HCT116 (cell line): ENCODE data around the gene SNRPA1. TPM values are rescaled to one million over a fixed set of nuclear protein-coding genes. Genes with fewer than 3 reads are reported as not detected.
A peak's percentile ranks its signal among the peaks of the same experiment; 100 is the strongest.

Experiments
- ATAC-seq: fragments of 200-7000 bp; cut with Tn5 transposase; 2 replicates; pipeline ENCODE4 v1.9.1; 2020; ENCODE audit warnings: mild to moderate bottlenecking, moderate library complexity
- BruUV-seq: library from RNA; stranded (reverse); fragments of 400-500 nt; replicated peaks from 2 replicates; lab custom pipeline; 2021; lab: Mats Ljungman, UMichigan
- CTCF ChIA-PET: fragments of 300-600 bp; sonication (Branson Sonifier 250); formaldehyde crosslinking; loops from one replicate; lab custom pipeline; 2021; ENCODE audit warnings: antibody characterized with exemption; lab: Charles Lee
- POLR2A ChIA-PET: fragments of 300-600, 350-600 bp; sonication (Branson Sonifier 250); formaldehyde crosslinking; loops from one replicate; lab custom pipeline; 2021; ENCODE audit warnings: antibody characterized with exemption; lab: Charles Lee
- RAD21 ChIA-PET, 2 experiments: fragments of 300-600 bp; sonication (Branson Sonifier 250); formaldehyde crosslinking; loops; one replicate each; lab custom pipeline; 2023; ENCODE audit warnings: low total read pairs in 2 of 2; ENCODE audit not compliant: uncharacterized antibody in 2 of 2, unreplicated experiment in 2 of 2, low non-redundant PET in 1 of 2; lab: Charles Lee
- DNase-seq: peaks from one replicate; pipeline ENCODE4 v3.0.0-alpha.2; 2010; ENCODE audit warnings: low read depth, low spot score
- H2AFZ ChIP-seq: fragments of 200-600 bp; shearing (Covaris generic), sonication (generic); 2 replicates; pipeline ENCODE4 v1.6.1; 2017; ENCODE audit warnings: low read depth, mixed run types, mixed read lengths, antibody characterized with exemption, low read length; ENCODE audit not compliant: poor library complexity, severe bottlenecking
- H3K27ac ChIP-seq: 2 replicates; pipeline ENCODE4 v1.5.1; 2012; ENCODE audit warnings: low read depth, low read length
- H3K27me3 ChIP-seq: fragments of 200-600 bp; sonication (generic); 2 replicates; pipeline ENCODE4 v1.6.1; 2016; ENCODE audit warnings: mixed run types, low read length, mixed read lengths; ENCODE audit not compliant: insufficient read depth
- H3K36me3 ChIP-seq, 2 experiments: fragments of 200-500 bp in 1 of 2; fragments of 200-600 bp in 1 of 2; sonication (Bioruptor generic) in 1 of 2; sonication (generic) in 1 of 2; 2 replicates each; pipeline versions ENCODE4 v1.5.1 to v1.6.1; 2014 to 2016; ENCODE audit warnings: low read length in 2 of 2, inconsistent platforms in 1 of 2, mixed read lengths in 1 of 2, mixed run types in 1 of 2; ENCODE audit not compliant: insufficient read depth in 2 of 2, control insufficient read depth in 1 of 2
- H3K4me1 ChIP-seq, 2 experiments: fragments of 200-600 bp in 1 of 2; sonication (generic) in 1 of 2; 2 replicates each; pipeline versions ENCODE4 v1.5.1 to v1.6.1; 2012 to 2017; ENCODE audit warnings: low read length in 2 of 2, inconsistent platforms in 1 of 2, mild to moderate bottlenecking in 1 of 2, mixed read lengths in 1 of 2, mixed run types in 1 of 2, moderate library complexity in 1 of 2; ENCODE audit not compliant: insufficient read depth in 2 of 2, control insufficient read depth in 1 of 2
- H3K4me2 ChIP-seq: fragments of 200-600 bp; sonication (generic); 2 replicates; pipeline ENCODE4 v1.6.1; 2017; ENCODE audit warnings: mixed run types, low read length, mixed read lengths
- H3K4me3 ChIP-seq, 2 experiments: fragments of 200-600 bp in 1 of 2; sonication (generic) in 1 of 2; replicated peaks in 1 of 2; 2 replicates each; pipeline ENCODE4 v1.5.1; 2011 to 2016; ENCODE audit warnings: low read length in 2 of 2, control low read depth in 1 of 2, low read depth in 1 of 2, mild to moderate bottlenecking in 1 of 2, mixed read lengths in 1 of 2, mixed run types in 1 of 2
- H3K79me2 ChIP-seq: fragments of 200-600 bp; sonication (generic); 2 replicates; pipeline ENCODE4 v1.6.1; 2017; ENCODE audit warnings: mild to moderate bottlenecking, mixed run types, low read length, moderate library complexity, mixed read lengths; ENCODE audit not compliant: insufficient read depth
- H3K9ac ChIP-seq: fragments of 200-600 bp; sonication (generic); 2 replicates; pipeline ENCODE4 v1.6.1; 2016; ENCODE audit warnings: low read length, mixed read lengths
- H3K9me2 ChIP-seq: fragments of 200-600 bp; sonication (generic), shearing (Covaris generic); 2 replicates; pipeline ENCODE4 v1.6.1; 2017; ENCODE audit warnings: mixed run types, mild to moderate bottlenecking, moderate library complexity; ENCODE audit not compliant: insufficient read depth
- H3K9me3 ChIP-seq, 2 experiments: fragments of 200-500 bp in 1 of 2; fragments of 200-600 bp in 1 of 2; sonication (Bioruptor generic) in 1 of 2; sonication (generic) in 1 of 2; 2 replicates each; pipeline ENCODE4 v1.6.1; 2014 to 2017; ENCODE audit warnings: low read length in 2 of 2, mixed read lengths in 2 of 2, inconsistent platforms in 1 of 2, low read depth in 1 of 2, mild to moderate bottlenecking in 1 of 2, mixed run types in 1 of 2, moderate library complexity in 1 of 2; ENCODE audit not compliant: control insufficient read depth in 1 of 2, insufficient read depth in 1 of 2
- H4K20me1 ChIP-seq: fragments of 200-600 bp; sonication (generic), shearing (Covaris generic); 2 replicates; pipeline ENCODE4 v1.6.1; 2017; ENCODE audit warnings: mixed run types, mild to moderate bottlenecking, moderate library complexity; ENCODE audit not compliant: insufficient read depth
- JUND ChIP-seq: IDR thresholded peaks from 2 replicates; pipeline ENCODE4 v1.6.1; 2012
- MAX ChIP-seq: IDR thresholded peaks from 2 replicates; pipeline ENCODE4 v1.6.1; 2012
- TCF7L2 ChIP-seq: IDR thresholded peaks from 2 replicates; pipeline ENCODE4 v1.7.0; 2011; ENCODE audit warnings: borderline replicate concordance, inconsistent platforms; ENCODE audit not compliant: insufficient read depth, insufficient read length; ENCODE audit errors: extremely low read depth
- ZFX ChIP-seq: fragments of 450-650 bp; IDR thresholded peaks from 2 replicates; pipeline ENCODE4 v1.6.1; 2017
- intact Hi-C: fragments of 100-400 bp; cut with micrococcal nuclease; formaldehyde crosslinking; loops from 2 replicates; pipeline ENCODE4 v1.10.0; 2022
- total RNA-seq: library from RNA; stranded (reverse); gene quantifications from one replicate; pipeline ENCODE4 v1.2.1, GENCODE V29; 2021; ENCODE audit not compliant: unreplicated experiment
- TF ChIP-seq, protein P1 (sequence below): IDR thresholded peaks from 2 replicates; pipeline ENCODE4 v1.6.1; 2011; ENCODE audit warnings: mild to moderate bottlenecking, low read length, moderate library complexity; ENCODE audit not compliant: insufficient replicate concordance; ENCODE audit errors: extremely low read depth

The SNRPA1 gene
- total RNA-seq, 1 experiment from 2014 or later: 104 TPM

GRCh38 chr15:101251830-101252820 is 42.9 kb downstream of the SNRPA1 start, which contains the start of gene CHSY1 (continued):
- TF ChIP-seq, protein P1, sequence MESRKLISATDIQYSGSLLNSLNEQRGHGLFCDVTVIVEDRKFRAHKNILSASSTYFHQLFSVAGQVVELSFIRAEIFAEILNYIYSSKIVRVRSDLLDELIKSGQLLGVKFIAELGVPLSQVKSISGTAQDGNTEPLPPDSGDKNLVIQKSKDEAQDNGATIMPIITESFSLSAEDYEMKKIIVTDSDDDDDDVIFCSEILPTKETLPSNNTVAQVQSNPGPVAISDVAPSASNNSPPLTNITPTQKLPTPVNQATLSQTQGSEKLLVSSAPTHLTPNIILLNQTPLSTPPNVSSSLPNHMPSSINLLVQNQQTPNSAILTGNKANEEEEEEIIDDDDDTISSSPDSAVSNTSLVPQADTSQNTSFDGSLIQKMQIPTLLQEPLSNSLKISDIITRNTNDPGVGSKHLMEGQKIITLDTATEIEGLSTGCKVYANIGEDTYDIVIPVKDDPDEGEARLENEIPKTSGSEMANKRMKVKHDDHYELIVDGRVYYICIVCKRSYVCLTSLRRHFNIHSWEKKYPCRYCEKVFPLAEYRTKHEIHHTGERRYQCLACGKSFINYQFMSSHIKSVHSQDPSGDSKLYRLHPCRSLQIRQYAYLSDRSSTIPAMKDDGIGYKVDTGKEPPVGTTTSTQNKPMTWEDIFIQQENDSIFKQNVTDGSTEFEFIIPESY: peak; percentile 1
- TF ChIP-seq TCF7L2 (peak; percentile 79), MAX (peak; percentile 85), JUND (no peak)

- peak overlapping the region; percentile 81 for H3K27ac ChIP-seq
- ChIA-PET POLR2A (interaction anchor here (0.7 to 1.7 kb wide), 3 partner anchors 25 to 235 kb away, joined by 3 to 6 read pairs (median 4); no protein-coding TSS in a partner anchor), CTCF (interaction anchor here (1.0 to 1.5 kb wide), 6 partner anchors 37 to 243 kb away, joined by 3 to 8 read pairs (median 4); no protein-coding TSS in a partner anchor), RAD21 (interaction anchor here in 1 of 2 experiments (0.7 kb wide), 1 partner anchor 40 kb away, joined by 4 read pairs; no protein-coding TSS in a partner anchor)
- peak overlapping the region; percentile 96 for H3K4me2 ChIP-seq
- intact Hi-C loops: loop anchor here (5.0 kb wide), 1 partner anchor 334 kb away; the partner anchor contains the start of gene LRRK1
- H3K4me1 ChIP-seq: peaks cover 13 to 21% of the 10 kb centered on the region in 2 experiments
- H3K79me2 ChIP-seq: peaks cover 49% of the 10 kb centered on the region
- H3K9ac ChIP-seq: peak overlapping the region; percentile 81
- DNase-seq (no peak), ATAC-seq (peak; percentile 59)
- no TSS peak for BruUV-seq
- H3K9me3 ChIP-seq: no peaks in the 10 kb centered on the region
- no peaks in the 10 kb centered on the region for H3K27me3 ChIP-seq
- peak overlapping the region; percentile 72 to 96 for H3K4me3 ChIP-seq
- H3K36me3 ChIP-seq: peaks cover 6 to 13% of the 10 kb centered on the region in 2 experiments; a peak in 3 of 4 replicates
- no peak overlapping the region for H2AFZ ChIP-seq
- H4K20me1 ChIP-seq: peaks cover 10% of the 10 kb centered on the region; the same call in 1 of the 2 replicates
- peak; percentile 43; the same call in 1 of the 2 replicates for TF ChIP-seq ZFX
- TF ChIP-seq JUND: no peak
- H3K9me2 ChIP-seq: no peaks in the 10 kb centered on the region
These were observed 43.9 kb downstream of the SNRPA1 start for GRCh38 chr15:101250873-101251829.
